COR-L47 (cell line): ENCODE measurements around the gene DENND5B.
"Not testable (repeated sequence)": the region's sequence is repeated elsewhere in the genome, so short reads cannot be mapped to it uniquely, and the experiment has no call there.

Experiments
- DNase-seq: peaks from one replicate; lab custom pipeline; 2025; lab: John Stamatoyannopoulos, UW

DENND5B gene

GRCh38 chr12:31506515-31507306, 84.2 kb downstream of the DENND5B start:
- no peak for DNase-seq

- DNase-seq, result no peak
These were observed 86.2 kb downstream of the DENND5B start for GRCh38 chr12:31504625-31505222.

- not testable (repeated sequence) for DNase-seq
These were observed 89.9 kb downstream of the DENND5B start for GRCh38 chr12:31501014-31501413.

- no peak for DNase-seq
These were observed 91.4 kb downstream of the DENND5B start for GRCh38 chr12:31499567-31499966.

- no peak for DNase-seq
These were observed 92.5 kb downstream of the DENND5B start for GRCh38 chr12:31498424-31498823.

GRCh38 chr12:31496257-31496656, 94.7 kb downstream of the DENND5B start:
- DNase-seq, result no peak

GRCh38 chr12:31494455-31494854, 96.5 kb downstream of the DENND5B start:
- DNase-seq, result no peak

GRCh38 chr12:31492599-31493196, 98.2 kb downstream of the DENND5B start:
- no peak for DNase-seq

- no peak for DNase-seq
These were observed 98.9 kb downstream of the DENND5B start for GRCh38 chr12:31491841-31492598.

- no peak for DNase-seq
These were observed 99.6 kb downstream of the DENND5B start for GRCh38 chr12:31491241-31491794.

GRCh38 chr12:31488737-31489338, 102.1 kb downstream of the DENND5B start:
- no peak for DNase-seq

- no peak for DNase-seq
These were observed 105.4 kb downstream of the DENND5B start for GRCh38 chr12:31485571-31485970.

GRCh38 chr12:31482816-31483215, 108.1 kb downstream of the DENND5B start:
- DNase-seq, result no peak

GRCh38 chr12:31481415-31481814, 109.5 kb downstream of the DENND5B start:
- no peak for DNase-seq

- no peak for DNase-seq
These were observed 111.3 kb downstream of the DENND5B start for GRCh38 chr12:31479516-31480210.

GRCh38 chr12:31478898-31479297, 112.0 kb downstream of the DENND5B start:
- DNase-seq, result no peak

- no peak for DNase-seq
These were observed 112.5 kb downstream of the DENND5B start for GRCh38 chr12:31478425-31478824.

- DNase-seq, result no peak
These were observed 113.2 kb downstream of the DENND5B start for GRCh38 chr12:31477687-31478086.

GRCh38 chr12:31476437-31476836, 114.5 kb downstream of the DENND5B start:
- DNase-seq, result no peak

- not testable (repeated sequence) for DNase-seq
These were observed 115.3 kb downstream of the DENND5B start for GRCh38 chr12:31475610-31476009.

GRCh38 chr12:31474751-31475150, 116.2 kb downstream of the DENND5B start:
- DNase-seq, result no peak
